GM12874 (cell line): ENCODE measurements around the gene PIGO.

Experiments
- TF ChIP-seq, protein P1 (sequence below): IDR thresholded peaks from 2 replicates; pipeline ENCODE4 v1.5.1; 2011; ENCODE audit warnings: low read depth, mild to moderate bottlenecking, control low read depth, low read length, moderate library complexity; ENCODE audit not compliant: insufficient read depth

Gene PIGO

DNA sequence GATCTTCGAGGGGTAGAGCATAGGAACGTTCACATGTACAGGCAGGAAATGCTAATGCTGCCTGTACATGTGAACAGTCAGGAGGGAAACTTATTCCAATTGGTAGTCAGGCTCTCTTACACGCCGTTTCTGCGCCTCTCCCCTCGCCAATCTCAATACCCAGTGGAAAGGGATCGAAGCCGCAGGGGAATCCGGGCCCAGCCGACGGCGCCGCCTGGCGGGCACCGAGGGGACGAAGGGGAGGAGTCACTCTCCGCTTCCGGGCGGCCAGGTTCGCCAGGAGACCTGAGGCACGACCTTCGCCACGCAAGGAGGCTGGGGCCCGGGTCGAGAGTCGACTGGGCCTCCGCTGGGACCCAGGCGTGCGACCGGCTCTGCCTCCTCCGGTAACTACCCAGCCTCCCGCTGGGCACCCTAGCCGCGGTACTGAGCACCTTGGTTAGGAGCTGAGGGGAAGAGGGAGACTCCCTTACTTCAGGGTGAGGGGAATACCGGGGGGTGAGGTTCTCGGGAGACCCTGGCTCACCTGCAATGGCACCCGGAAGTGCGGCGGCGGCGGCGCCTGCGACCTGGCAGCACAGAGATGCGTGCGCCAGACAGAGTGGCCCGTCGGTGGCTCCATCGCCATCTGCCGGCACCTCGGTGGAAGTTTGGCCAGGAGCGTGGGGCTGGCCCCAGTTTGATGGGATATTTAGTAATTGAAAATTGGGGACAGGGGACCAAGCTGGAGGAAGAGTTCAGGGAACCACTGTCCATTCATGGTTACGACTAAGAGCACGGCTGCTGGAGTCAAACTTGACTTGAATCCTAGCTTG is at the start of gene PIGO:
PIGO (minus strand) TSS at position 557 of the 815 bp plus-strand sequence. CDS start 1,026 bp downstream, outside the sequence.
- TF ChIP-seq, protein P1, sequence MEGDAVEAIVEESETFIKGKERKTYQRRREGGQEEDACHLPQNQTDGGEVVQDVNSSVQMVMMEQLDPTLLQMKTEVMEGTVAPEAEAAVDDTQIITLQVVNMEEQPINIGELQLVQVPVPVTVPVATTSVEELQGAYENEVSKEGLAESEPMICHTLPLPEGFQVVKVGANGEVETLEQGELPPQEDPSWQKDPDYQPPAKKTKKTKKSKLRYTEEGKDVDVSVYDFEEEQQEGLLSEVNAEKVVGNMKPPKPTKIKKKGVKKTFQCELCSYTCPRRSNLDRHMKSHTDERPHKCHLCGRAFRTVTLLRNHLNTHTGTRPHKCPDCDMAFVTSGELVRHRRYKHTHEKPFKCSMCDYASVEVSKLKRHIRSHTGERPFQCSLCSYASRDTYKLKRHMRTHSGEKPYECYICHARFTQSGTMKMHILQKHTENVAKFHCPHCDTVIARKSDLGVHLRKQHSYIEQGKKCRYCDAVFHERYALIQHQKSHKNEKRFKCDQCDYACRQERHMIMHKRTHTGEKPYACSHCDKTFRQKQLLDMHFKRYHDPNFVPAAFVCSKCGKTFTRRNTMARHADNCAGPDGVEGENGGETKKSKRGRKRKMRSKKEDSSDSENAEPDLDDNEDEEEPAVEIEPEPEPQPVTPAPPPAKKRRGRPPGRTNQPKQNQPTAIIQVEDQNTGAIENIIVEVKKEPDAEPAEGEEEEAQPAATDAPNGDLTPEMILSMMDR: peak; percentile 95

DNA sequence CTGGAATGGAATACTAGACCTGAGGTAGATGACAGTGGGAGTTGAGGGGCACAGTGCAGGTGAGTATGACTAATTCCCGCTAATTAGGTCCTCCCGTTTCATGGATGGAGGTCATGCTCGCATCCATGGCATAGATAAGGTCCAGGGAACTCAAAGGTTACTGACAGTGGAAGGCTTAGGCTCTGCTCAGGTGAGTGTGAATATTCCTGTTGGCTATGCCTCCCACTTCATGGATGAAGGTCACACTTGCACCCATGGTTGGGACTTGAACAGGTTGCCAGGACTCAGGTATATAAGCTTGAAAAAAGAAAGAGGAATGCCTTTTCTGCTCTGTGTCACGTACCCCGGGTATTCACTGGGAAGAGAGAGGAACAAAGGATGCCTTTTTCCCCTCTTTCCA is 45.6 kb upstream of the PIGO start:
- TF ChIP-seq, protein P1: no peak

GRCh38 chr9:35140093-35140492 is 43.7 kb upstream of the PIGO start:
- TF ChIP-seq, protein P1: no peak

- TF ChIP-seq, protein P1: no peak
Observed at GRCh38 chr9:35136866-35137265, 40.5 kb upstream of the PIGO start.

- TF ChIP-seq, protein P1: no peak
Observed at GRCh38 chr9:35135988-35136387, 39.6 kb upstream of the PIGO start.

- TF ChIP-seq, protein P1: no peak
Observed at GRCh38 chr9:35134920-35135319, 38.5 kb upstream of the PIGO start.

- TF ChIP-seq, protein P1: peak; percentile 89
Observed at GRCh38 chr9:35116898-35117551, 20.6 kb upstream of the PIGO start.
